Effector CD4-positive, alpha-beta T cell (primary cell): Measurements from ENCODE around the gene LY6G6C.

Experiments
- DNase-seq: peaks from one replicate; pipeline ENCODE4 v3.0.0-alpha.2; 2020

The LY6G6C gene

GRCh38 chr6:31702819-31703716 is 18.5 kb downstream of the LY6G6C start, which contains the start of gene ABHD16A:
Gene ABHD16A, minus strand, starts transcription at chr6:31703324. Its CDS starts 43 bp downstream, at chr6:31703281.
- peak; percentile 94 for DNase-seq

GRCh38 chr6:31702405-31702818 is 19.1 kb downstream of the LY6G6C start:
- no peak for DNase-seq

- no peak for DNase-seq
Measured at GRCh38 chr6:31701666-31702404, 19.7 kb downstream of the LY6G6C start.

GRCh38 chr6:31700740-31701401 is 20.7 kb downstream of the LY6G6C start:
- no peak for DNase-seq

GRCh38 chr6:31697555-31697954 is 24.0 kb downstream of the LY6G6C start:
- no peak for DNase-seq

DNA sequence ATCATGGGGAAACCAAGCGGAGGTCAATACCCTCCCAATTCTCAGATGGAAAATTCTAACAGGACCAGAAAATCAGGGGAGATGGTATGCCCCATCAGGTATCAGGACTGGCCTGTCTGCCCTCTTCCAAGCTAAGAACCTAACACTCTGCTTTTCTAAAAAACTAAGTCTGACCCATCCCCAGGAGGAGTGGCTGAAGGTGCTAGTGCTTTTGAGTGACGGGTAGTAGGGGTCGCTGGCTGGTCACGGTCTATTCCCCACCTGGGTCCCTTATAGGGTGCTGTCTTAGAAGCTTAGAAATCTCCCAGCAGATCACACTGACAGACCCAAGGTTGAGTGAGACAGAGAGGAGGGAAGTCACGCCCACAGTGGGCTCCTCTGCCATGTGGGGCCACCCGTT is 28.0 kb downstream of the LY6G6C start:
- DNase-seq = no peak

GRCh38 chr6:31692886-31693285 is 28.7 kb downstream of the LY6G6C start:
- no peak for DNase-seq

DNA sequence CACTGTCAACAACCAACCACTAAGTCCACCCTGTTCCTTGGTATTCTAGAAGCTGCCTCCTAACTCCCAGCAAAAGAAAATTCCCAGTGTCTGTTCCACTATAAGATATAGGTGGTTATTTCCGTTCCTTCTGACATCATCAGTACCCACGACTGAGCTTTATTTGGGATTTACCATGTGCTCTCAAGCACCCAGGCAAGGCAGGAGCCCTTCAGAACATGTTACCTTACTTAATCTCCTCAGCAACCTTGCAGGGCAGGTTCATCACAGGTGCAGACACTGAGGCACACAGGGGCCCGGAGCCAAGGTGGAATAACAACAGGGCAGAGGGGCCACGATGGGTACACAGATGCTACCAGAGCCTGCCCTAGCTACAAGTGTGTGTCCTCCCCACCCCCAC is 29.2 kb downstream of the LY6G6C start:
- DNase-seq = no peak

DNA sequence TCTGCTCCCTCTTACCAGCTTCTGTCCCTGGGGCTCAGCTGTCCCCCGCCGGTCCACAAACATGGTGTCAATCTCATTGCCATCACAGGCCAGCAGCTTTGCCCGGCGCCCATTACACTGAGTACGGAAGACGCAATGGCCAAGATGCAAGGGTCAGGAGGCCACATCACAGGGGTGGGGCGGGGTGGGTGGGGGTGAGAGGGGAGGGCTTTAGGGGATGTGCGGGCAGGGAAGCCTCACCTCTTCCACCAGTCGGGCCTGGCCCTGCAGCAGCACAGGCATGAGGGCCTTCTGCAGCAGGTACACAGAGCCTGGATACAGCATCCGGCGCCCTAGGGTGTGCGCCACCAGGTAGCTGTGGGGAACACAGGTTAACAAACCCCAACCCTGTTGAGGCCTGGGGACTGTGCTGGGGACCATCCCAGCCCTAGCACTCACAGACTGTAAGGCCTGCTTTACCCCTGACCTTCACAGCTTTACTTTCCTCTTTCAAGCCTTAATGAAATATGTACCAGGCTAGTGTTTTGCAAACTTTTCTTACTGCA is 29.9 kb downstream of the LY6G6C start:
- DNase-seq = no peak

DNA sequence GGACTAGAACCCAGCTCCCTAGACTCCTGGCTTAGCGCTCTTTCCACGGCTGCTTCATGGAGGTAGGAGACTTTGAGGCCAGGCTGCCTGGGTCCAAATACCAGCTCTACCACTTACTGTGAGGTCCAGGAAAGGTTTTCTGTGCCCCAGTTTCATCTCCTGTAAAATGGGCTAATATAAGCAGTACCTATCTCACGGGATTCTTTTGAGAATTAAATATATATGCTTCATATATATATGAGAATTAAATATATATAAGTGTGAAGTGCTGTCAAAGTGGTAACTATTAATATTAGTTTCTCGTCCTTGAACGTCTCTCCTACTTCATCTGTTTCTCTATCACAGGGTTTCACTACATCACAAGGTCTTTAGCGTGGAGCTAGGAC is 30.5 kb downstream of the LY6G6C start:
- DNase-seq = no peak

DNA sequence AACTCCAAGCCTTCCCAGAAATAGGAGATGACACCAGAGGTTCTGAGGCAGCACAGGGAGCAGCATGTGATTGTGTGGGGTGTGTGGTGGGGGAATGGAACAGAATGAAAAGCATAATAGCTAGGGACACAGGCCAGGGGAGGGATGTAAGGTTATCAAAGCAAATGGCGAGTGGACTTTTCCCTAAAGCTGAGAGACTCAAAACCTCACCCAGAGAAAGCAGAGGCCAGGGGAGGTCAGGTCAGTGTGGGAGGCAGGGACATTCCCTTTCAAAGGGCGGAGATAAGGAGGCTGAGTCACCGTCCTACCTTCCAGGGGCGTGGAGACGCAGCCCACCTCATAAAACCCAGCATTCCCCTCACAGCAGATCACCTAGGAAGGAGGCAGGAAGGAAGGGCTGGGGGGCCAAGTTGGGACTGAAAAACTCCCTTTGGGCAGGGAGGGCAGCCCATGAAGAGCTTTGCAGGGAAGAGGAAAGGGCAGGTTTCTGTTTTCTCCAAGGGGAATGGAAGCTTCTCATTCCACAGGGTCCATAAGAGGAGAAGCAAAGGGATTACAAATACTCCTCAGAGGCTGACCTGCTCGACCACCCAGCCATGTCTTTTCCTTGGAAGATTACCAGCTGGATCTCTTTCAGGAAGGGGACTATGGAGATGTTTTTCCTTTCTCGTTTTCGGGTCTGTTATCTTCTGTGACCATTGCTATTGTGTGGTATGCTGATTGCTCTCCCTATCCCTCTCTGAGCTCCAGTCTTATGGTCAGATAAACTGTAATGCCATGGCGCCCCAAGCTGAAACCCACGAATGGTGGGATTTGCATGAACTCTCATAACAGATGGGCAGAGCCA is 31.1 kb downstream of the LY6G6C start:
- no peak for DNase-seq

- no peak for DNase-seq
Measured at GRCh38 chr6:31689249-31690110, 32.1 kb downstream of the LY6G6C start.

GRCh38 chr6:31687860-31688693 is 33.5 kb downstream of the LY6G6C start:
- DNase-seq = no peak

DNA sequence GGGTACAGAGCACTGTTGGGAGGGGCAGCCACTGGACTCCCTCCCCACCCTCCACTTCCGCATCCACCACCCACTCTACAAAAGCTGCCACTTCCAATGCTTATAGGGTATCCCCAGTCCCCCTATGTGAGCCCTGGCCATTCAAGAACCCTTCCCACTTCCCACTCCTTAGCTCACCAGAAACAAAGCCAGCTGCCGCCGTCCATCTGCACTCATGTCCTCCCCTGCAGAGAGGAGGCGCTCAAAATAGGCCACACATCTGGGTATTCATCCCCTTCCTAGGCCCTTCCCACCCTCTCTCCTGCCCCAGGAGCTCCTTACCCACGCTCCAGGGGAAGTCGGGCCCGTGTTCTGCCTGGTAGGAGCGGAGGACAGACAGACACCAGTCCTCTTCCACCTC is 34.2 kb downstream of the LY6G6C start:
- no peak for DNase-seq

GRCh38 chr6:31686483-31686882 is 35.1 kb downstream of the LY6G6C start:
- no peak for DNase-seq

- no peak for DNase-seq
Measured at GRCh38 chr6:31683591-31683990, 38.0 kb downstream of the LY6G6C start.

DNA sequence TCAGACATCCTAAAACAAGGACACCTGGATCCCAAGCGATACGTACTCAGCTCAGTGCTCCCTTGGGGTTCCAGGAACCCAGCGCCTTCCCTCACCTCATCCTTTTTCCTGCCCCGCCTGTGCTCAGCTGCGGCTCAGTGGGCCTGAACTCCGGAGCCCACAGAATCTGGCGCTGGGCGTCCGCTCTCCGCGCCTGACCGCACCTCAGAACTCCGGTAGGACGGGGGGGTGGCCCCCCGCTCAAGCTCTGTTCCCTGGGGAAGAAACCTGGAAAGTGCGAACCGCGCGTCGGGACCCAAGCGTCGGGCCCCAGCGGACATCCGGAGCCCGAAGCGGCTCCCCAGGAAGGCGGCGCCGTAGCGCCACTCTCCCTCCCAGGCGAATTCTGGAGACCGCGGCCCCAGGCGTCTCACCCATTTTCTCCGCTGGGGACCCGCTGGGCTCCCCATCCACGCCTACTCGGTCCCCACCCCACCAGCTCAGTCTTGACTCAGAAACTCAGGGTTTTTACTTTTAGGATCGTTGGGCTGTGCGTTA is 40.3 kb downstream of the LY6G6C start:
- DNase-seq = peak; percentile 24

GRCh38 chr6:31680226-31681134 is 41.1 kb downstream of the LY6G6C start, which contains the start of gene LY6G5C:
Gene LY6G5C, minus strand, starts transcription at chr6:31681067. Its CDS starts 694 bp downstream, at chr6:31680373.
- DNase-seq = peak; percentile 30

- no peak for DNase-seq
Measured at GRCh38 chr6:31677955-31678354, 43.6 kb downstream of the LY6G6C start.
